GM12892 (cell line): Measurements from ENCODE around the gene TJP1.

ENCODE experiments used
- POLR2A ChIP-seq: IDR thresholded peaks from 2 replicates; pipeline ENCODE4 v1.6.1; 2011; ENCODE audit warnings: low read depth, low read length, control low read depth
- TAF1 ChIP-seq: IDR thresholded peaks from 2 replicates; pipeline ENCODE4 v1.6.1; 2011; ENCODE audit warnings: low read depth, mild to moderate bottlenecking, control low read depth, low read length, borderline replicate concordance

- no peak for TF ChIP-seq POLR2A
- TF ChIP-seq TAF1, result no peak
These were observed 110.0 kb downstream of the TJP1 start for GRCh38 chr15:29712149-29712885.
